NCI-H69 (cell line): ENCODE measurements around the gene CA6.
"Not testable (repeated sequence)": the region's sequence is repeated elsewhere in the genome, so short reads cannot be mapped to it uniquely, and the experiment has no call there.

Experiments used
- DNase-seq: peaks from one replicate; lab custom pipeline; 2025; lab: John Stamatoyannopoulos, UW

CA6 gene

DNA sequence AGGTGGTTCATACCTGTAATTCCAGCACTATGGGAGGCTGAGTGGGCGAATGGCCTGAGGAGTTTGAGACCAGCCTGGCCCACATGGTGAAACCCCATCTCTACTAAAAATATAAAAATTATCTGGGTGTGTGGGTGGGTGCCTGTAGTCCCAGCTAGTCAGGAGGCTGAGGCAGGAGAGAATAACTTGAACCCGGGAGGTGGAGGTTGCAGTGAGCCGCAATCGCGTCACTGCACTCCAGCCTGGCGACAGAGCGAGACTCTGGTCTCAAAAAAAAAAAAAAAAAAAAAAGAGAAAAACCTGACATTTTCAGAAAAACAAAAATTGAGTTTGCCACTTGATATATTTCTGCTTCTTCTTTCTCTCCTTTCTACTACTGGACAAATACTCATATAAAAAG, 24.3 kb downstream of the CA6 start:
- DNase-seq: no peak

- DNase-seq: no peak
Measured at GRCh38 chr1:8970870-8971337, 25.2 kb downstream of the CA6 start.

- DNase-seq: no peak
Measured at GRCh38 chr1:8974551-8974950, 28.9 kb downstream of the CA6 start.

DNA sequence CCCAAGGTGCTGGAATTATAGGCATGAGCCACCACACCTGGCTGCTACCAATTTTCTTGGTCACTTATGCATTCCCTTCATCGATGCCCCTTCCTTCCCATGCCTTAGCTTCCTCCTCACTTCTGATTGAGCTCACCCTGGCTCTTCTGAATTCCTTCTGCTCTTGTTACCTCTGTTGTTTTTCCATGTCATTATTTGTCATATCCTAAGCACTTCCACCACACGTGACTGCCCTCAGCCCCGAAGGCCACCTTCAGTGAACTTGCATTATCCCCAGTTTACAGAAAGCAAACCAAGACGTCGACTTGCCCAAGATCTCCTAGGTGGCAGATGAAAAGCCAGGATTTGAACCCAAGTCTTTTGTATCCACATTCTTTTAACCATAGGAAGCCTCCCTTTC, 30.7 kb downstream of the CA6 start:
- no peak for DNase-seq

GRCh38 chr1:8976896-8977450, 31.3 kb downstream of the CA6 start:
- DNase-seq: no peak

GRCh38 chr1:8980656-8981055, 35.0 kb downstream of the CA6 start:
- no peak for DNase-seq

DNA sequence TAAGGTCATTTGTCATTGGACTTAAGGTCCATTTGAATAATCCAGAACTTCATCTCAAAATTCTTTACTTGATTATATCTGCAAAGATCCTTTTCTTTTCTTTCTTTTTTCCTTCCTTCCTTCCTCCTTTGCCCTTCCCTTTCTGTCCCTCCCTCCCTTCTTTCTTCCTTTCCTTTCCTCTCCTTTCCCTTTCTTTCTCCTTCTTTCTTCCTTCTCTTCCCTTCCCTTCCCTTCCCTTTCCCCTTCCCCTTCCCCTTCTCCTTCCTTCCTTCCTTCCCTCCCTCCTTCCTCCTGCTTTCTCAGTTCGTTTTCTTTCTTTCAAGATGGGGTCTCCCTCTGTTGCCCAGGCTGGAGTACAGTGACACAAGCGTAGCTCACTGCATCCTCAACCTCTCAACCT, 35.5 kb downstream of the CA6 start:
- DNase-seq: no peak

DNA sequence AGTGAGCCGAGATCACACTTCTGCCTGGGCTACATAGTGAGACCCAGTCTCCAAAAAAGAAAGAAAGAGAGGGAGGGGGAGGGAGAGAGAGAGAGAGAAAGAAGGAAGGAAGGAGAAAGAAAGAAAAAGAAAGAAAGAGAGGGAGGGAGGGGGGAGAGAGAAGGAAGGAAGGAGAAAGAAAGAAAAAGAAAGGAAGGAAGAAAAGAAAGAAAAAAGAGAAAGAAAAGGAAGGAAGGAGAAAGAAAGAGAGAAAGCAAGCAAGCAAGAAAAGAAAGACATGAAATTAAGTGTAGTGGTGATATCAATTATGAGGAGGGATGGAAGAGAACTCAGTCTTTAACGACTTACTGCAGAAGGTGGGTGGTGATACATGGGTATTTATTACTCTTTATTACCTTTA, 38.5 kb downstream of the CA6 start:
- no peak for DNase-seq

DNA sequence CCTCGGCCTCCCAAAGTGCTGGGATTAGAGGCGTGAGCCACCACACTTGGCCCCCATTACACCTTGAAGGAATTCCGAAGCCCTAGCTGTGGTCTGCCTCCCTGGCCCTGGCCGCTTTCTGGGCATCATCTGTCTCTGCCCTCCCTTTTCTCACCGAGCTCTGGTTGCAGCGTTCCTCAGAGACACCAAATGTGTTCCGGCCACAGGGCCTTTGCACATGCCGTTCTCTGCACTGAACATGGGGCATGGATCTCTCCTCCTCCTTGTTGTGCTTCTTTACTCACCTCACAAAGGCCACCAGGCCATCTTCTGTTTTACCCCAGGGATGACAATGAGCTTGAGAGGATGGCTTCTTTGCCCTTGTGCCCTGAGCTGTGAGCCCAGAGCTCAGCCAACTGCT, 39.3 kb downstream of the CA6 start:
- no peak for DNase-seq

DNA sequence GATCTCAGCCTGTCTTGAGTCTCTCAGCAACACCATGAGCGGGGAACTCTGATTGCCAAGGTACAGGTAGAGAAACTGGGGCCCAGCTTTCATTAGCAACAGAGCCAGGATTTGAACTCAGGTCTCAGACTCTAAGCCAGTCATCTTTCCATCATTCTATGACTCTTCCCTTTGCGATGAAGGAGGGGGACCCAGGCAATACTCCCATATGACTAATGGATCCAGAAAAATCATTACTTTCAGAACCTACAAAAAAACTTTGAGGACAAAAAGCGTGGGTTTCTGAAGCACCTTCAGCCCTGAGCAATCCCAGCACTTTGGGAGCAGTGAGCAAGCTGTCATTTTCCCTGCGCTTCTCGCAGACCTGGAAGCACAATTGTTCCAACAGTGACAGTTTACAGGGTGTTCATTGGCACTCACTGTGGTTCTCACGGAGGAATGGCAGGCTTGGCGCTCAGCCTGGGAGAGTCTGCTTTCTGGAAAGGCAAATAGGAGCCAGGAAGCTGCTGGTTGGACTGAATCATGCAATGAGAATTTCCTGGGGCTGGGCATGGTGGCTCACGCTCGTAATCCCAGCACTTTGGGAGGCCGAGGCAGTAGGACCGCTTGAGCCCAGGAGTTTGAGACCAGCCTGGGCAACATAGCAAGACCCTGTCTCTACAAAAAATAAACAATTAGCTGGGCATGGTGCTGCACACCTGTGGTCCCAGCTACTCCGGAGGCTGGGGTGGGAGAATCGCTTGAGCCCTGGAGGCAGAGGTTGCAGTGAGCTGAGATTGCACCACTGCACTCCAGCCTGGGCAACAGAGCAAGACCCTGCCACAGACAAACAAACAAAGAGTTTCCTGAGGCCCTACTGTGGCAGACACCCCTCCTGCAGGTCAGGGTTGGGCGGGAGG, 40.5 kb downstream of the CA6 start:
- DNase-seq: peak; percentile 43

DNA sequence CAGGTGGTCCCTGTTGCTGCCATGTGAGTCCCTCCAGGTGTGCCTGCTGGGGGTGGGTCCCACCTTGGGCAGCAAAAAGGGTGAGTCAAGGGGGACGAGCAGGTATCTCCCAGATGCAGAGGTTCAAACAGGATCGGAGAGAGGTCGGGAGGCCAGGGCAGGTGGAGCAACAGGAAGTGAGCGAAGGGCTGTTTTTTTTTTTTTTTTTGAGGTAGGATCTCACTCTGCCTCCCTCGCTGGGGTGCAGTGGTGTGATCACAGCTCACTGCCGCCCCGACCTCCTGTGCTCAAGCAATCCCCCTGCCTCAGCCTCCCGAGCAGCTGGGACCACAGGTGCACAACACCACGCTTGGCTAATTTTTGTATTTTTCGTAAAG, 41.1 kb downstream of the CA6 start:
- DNase-seq: no peak

DNA sequence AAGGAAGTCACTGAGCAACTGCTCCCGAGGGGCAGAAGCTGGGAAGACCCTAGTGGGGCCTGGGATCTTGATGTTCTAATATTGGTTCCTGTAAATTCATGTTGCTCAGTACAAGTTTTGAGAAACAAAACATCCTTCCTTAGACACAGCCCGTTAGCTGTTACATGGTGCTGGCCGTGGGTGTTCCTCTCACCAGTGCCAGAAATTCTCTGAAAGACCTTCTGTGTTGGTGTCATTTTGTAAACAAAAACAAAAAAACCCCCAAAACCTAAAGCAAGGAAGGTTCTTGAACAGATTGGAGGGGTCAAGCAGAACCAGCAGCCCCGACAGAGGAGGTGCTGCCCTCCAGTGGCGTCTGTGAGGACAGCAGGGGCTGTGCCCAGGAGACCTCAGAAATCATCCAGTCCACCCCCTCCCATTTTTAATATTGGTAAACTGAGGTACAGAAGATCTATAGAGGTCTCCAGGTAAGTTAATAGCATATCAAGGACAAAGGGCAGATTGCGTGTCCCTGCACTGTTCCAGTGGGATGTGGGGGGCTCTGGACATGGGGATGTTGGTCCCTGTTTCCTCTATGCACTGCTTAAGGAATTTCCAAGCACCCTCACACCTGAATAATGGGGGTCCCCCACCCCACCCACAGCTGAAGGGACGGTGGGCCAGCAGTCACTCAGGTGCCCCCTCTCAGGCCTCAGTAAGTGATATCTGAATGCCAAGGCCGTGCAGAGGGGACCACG, 42.4 kb downstream of the CA6 start:
- peak; percentile 7 for DNase-seq

DNA sequence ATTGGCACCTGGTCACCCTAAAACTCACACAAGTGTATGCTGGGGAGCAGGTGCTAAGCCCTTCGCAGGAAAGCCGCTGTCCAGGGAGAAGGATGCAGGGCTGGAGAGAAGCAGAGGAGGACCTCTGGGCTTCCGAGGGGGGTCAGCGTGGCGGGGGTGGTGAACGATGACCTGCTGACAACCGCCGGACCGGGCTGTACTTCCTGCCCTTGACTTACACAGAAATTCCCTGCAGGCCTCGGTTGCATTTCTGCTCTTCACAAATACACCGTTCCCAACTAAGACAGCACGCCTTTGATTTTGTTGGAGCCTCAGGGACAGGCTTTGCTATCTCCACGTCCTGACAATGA, 42.9 kb downstream of the CA6 start:
- no peak for DNase-seq

GRCh38 chr1:8989061-8989460, 43.4 kb downstream of the CA6 start:
- DNase-seq: no peak

GRCh38 chr1:8989821-8990220, 44.2 kb downstream of the CA6 start:
- no peak for DNase-seq

GRCh38 chr1:8992936-8993687, 47.4 kb downstream of the CA6 start:
- no peak for DNase-seq

DNA sequence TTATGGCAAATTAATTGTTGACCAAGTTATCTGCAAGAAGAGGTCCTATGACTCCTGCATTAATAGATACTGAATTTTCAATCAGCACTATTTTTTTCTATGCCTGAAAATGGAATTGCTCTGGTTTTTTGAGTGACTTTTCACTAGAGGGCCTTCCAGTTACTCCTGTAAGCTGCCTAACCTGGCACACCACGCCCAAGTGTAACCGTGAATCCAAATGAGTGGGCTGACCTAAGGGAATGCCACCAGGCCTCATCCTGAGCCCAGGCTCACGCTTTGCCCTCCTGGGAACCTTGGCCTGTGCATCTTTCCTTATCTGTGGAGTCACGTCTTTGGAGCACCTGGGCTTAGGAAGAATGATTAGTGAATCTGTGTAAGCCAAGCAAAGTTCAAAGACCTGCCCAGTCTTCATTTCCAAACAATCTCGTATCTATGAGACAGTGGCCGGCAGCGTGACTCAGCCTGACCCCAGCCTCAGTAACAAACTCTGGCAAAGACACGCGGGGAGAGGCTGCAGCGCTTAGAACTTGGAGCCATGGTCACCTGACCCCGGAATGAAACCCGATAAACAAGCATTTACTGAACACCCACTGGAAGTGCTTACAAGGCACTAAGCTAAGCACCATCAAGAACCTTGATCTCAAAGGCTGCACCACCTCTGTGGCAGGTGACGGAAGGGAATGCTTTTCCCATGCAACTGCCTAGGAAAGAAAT, 48.5 kb downstream of the CA6 start:
- not testable (repeated sequence) for DNase-seq

DNA sequence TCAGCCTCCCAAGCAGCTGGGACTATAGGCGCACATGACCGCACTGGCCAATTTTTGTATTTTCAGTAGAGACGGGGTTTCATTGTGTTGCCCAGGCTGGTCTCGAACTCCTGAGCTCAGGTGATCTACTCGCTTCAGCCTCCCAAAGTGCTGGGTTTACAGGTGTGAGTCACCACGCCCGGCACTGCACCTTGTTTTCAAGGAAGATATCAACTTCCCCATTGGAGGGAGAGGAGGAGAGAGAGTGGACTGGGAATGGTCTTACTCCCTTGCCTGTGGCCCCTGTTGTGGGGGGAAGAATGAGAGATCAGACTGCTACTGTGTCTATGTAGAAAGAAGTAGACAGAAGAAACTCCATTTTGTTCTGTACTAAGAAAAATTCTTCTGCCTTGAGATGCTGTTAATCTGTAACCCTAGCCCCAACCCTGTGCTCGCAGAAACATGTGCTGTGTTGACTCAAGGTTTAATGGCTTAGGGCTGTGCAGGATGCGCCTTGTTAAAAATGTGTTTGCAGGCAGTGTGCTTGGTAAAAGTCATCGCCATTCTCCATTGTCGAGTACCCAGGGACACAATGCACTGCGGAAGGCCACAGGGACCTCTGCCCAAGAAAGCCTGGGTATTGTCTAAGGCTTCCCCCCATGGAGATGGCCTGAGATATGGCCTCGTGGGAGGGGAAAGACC, 56.0 kb downstream of the CA6 start:
- DNase-seq: not testable (repeated sequence)

DNA sequence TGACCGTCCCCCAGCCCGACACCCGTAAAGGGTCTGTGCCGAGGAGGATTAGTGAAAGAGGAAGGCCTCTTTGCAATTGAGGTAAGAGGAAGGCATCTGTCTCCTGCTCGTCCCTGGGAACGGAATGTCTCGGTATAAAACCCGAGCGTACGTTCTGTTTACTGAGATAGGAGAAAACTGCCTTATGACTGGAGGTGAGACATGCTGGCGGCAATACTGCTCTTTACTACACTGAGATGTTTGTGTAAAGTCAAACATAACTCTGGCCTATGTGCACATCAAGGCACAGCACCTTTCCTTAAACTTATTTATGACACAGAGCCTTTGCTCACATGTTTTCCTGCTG, 56.5 kb downstream of the CA6 start:
- not testable (repeated sequence) for DNase-seq

DNA sequence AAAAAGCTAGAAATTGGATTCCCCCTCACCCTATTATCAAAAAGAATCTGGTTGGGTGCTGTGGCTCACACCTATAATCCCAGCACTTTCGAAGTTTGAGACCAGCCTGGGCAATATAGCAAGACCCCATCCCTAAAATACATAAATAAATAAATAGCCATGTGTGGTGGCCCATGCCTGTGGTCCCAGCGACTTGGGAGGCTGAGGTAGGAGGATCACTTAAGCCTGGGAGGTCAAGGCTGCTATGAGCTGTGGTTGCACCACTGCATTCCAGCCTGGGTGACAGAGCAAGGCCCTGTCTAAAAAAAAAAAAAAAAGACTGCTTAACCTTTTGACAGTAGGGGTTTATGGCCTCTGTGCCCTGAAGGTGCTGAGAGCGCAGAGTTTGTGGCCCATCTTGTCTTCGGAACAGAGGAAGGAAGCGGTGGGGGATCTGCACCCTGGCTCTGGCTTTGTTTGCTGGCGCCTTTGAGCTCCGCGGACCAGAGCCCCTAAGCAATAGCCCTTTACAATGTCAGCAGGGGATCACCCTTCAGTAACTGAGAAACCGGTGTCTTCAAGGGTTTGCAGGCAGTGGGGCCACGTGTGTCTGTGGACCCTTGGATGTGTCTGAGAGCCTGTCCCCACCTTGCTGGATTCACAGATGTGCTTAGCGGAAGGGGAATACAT, 58.5 kb downstream of the CA6 start:
- no peak for DNase-seq
